Ascending aorta (tissue), 2 donors: ENCODE results near the gene MTARC2. TPM values are rescaled to one million over a fixed set of nuclear protein-coding genes. Genes with fewer than 3 reads are reported as not detected.
A peak's percentile ranks its signal among the peaks of the same experiment; 100 is the strongest.

ENCODE experiments used
- DNase-seq, 2 donors: peaks; one replicate each; pipeline ENCODE4 v3.0.0-alpha.2; 2019; ENCODE audit warnings: low spot score in 2 of 2
- H3K27ac ChIP-seq, 2 donors: fragments of 200-600 bp; sonication (generic); one replicate each; pipeline ENCODE4 v1.5.1; 2016 to 2017; ENCODE audit warnings: mild to moderate bottlenecking in 1 of 2
- H3K27me3 ChIP-seq: fragments of 200-600 bp; sonication (generic); one replicate; pipeline ENCODE4 v1.5.1; 2017
- H3K36me3 ChIP-seq, 2 donors: fragments of 200-600 bp; sonication (generic); one replicate each; pipeline ENCODE4 v1.5.1; 2016
- H3K4me1 ChIP-seq, 2 donors: fragments of 200-600 bp; sonication (generic); one replicate each; pipeline ENCODE4 v1.5.1; 2016 to 2017; ENCODE audit warnings: mild to moderate bottlenecking in 1 of 2
- H3K4me3 ChIP-seq, 2 donors: fragments of 200-600 bp; sonication (generic); one replicate each; pipeline ENCODE4 v1.5.1; 2016 to 2017; ENCODE audit warnings: mild to moderate bottlenecking in 1 of 2
- H3K9me3 ChIP-seq, 2 donors: fragments of 200-600 bp; sonication (generic); one replicate each; pipeline ENCODE4 v1.5.1; 2016
- CTCF ChIP-seq, 3 experiments: fragments of 200-600 bp in 2 of 3; fragments of 450-650 bp in 1 of 3; sonication (generic) in 2 of 3; IDR thresholded peaks; one replicate each; pipeline ENCODE4 v1.5.1; 2016 to 2019; ENCODE audit warnings: antibody characterized with exemption in 3 of 3, mild to moderate bottlenecking in 1 of 3, moderate library complexity in 1 of 3
- intact Hi-C: fragments of 100-400 bp; cut with DNase I; formaldehyde crosslinking; loops from one replicate; pipeline ENCODE4 v1.15.1; 2023
- total RNA-seq: library from RNA; depleted of rRNA; stranded (reverse); fragments of >200 nt; gene quantifications from one replicate; pipeline ENCODE4 v1.1.0, GENCODE V29; 2016

The MTARC2 gene
- total RNA-seq, 1 donor from 2014 or later = 23.7 TPM

DNA sequence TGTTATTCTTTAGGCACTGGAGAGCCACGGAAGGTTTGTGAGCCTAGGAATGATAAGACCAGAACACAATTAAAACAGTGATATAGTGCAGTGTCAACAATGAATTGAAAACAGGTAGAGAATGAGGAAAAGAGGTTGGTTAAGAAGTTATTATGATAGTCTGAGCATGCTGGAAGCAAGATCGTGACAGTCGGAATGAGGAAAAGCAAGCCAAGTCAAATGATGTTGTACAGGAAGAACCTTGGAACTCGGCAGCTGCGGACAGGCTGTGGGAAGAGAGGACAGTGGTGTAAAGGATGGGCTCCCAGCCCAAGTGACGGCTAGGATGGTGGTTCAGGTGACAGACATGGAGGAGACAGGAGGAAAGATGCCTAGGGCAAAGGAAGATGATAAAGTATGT is 64.2 kb downstream of the MTARC2 start:
- Histone ChIP-seq H3K36me3 (peaks cover 0 to 7% of the 10 kb centered on the region in 2 donors), H3K4me1 (peaks cover 0 to 6% of the 10 kb centered on the region in 2 donors), H3K9me3 (no peaks in the 10 kb centered on the region), H3K4me3 (no peak overlapping the region), H3K27me3 (no peaks in the 10 kb centered on the region), H3K27ac (no peak overlapping the region)
- intact Hi-C loops = loop anchor here (5.0 kb wide), 1 partner anchor 65 kb away; the partner anchor contains the start of gene HLX
- TF ChIP-seq CTCF (IDR thresholded peaks at IDR 0.05) = no peak
- no peak for DNase-seq

DNA sequence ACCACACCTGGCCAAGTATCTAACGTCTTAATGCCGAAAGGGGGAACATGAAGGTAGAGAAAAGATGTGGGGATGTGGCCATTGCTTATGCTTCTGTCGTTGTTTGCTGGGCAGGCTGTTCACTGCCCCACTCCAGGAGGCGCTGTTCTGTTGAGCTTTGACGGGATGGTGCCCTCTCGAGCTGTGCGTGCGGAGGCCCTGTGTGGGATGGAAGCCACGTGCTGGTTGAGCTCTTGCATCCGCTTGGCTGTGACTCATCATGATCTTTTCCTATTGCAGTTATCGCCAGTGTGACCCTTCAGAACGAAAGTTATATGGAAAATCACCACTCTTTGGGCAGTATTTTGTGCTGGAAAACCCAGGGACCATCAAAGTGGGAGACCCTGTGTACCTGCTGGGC is 64.9 kb downstream of the MTARC2 start:
- Histone ChIP-seq H3K4me1 (peaks cover 0 to 6% of the 10 kb centered on the region in 2 donors), H3K27ac (no peak overlapping the region), H3K4me3 (no peak overlapping the region), H3K36me3 (peaks cover 0 to 7% of the 10 kb centered on the region in 2 donors), H3K27me3 (no peaks in the 10 kb centered on the region), H3K9me3 (no peaks in the 10 kb centered on the region)
- intact Hi-C loops = loop anchor here (5.0 kb wide), 1 partner anchor 64 kb away; the partner anchor contains the start of gene HLX
- no peak for TF ChIP-seq CTCF (IDR thresholded peaks at IDR 0.05)
- no peak for DNase-seq

DNA sequence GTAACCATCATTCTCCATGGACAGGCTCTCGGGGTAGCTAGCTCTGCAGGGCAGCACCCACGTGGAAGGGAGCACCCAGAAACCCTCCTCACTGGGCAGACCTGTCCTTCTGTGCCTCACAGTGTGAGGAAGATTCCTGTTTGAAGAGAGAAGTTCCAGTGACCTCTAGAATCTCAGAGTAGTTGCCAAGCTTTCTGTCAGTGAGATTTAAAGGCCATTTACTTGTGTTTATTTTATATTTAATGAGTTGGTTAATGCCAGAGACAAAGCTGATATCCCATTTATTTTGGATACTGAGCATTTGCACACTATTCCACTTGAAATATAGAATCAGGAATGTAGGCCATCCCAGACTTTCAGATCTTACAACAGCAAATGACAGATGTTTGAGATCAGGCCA is 67.3 kb downstream of the MTARC2 start:
- no peak for DNase-seq
- intact Hi-C loops = no loop called here

DNA sequence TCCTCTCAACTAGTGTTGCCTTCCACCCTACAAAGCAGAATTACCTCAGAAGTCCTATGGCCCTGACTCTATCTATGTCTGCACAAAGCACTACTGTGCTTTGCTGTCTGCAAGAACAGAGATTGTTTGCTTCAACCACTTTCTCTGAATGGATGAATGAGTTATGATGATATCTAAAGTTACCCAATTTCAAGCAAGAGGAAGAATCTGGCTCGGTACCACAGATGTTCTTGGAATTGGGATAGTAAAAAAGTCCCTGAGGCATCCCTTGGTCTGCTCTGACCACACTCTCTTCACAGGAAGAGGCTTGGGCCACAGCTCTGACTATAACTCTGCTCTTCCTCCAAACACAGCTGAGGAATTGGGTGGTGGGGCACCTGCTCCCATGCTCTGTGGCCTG is 69.8 kb downstream of the MTARC2 start:
- H3K9me3 ChIP-seq = no peaks in the 10 kb centered on the region
- H3K36me3 ChIP-seq = peaks cover 0 to 7% of the 10 kb centered on the region in 2 donors
- no peak overlapping the region for H3K4me3 ChIP-seq
- intact Hi-C loops = no loop called here
- no peaks in the 10 kb centered on the region for H3K27me3 ChIP-seq
- H3K27ac ChIP-seq = peak overlapping the region in 1 of 2 donors; percentile 17
- DNase-seq = no peak
- H3K4me1 ChIP-seq = peaks cover 3 to 4% of the 10 kb centered on the region in 2 donors
- TF ChIP-seq CTCF (IDR thresholded peaks at IDR 0.05) = no peak

More for the DNA sequence above, 67.3 kb downstream of the MTARC2 start:
- H3K27ac ChIP-seq = no peak overlapping the region
- H3K27me3 ChIP-seq = no peaks in the 10 kb centered on the region
- H3K9me3 ChIP-seq = no peaks in the 10 kb centered on the region
- peaks cover 3 to 7% of the 10 kb centered on the region in 2 donors for H3K4me1 ChIP-seq
- H3K36me3 ChIP-seq = peaks cover 0 to 7% of the 10 kb centered on the region in 2 donors
- H3K4me3 ChIP-seq = no peak overlapping the region
- no peak for TF ChIP-seq CTCF (IDR thresholded peaks at IDR 0.05)

GRCh38 chr1:220818421-220819173 is 70.5 kb downstream of the MTARC2 start:
- intact Hi-C loops = no loop called here
- H3K36me3 ChIP-seq = peaks cover 0 to under 1% of the 10 kb centered on the region in 2 donors
- no peak overlapping the region for H3K4me3 ChIP-seq
- H3K4me1 ChIP-seq = peaks cover 3 to 4% of the 10 kb centered on the region in 2 donors
- H3K27ac ChIP-seq = peak overlapping the region in 1 of 2 donors; percentile 17
- DNase-seq = no peak
- H3K9me3 ChIP-seq = no peaks in the 10 kb centered on the region
- no peaks in the 10 kb centered on the region for H3K27me3 ChIP-seq
- TF ChIP-seq CTCF (IDR thresholded peaks at IDR 0.05) = no peak
